Keratinocyte (primary cell): Measurements from ENCODE around the gene DTD1. TPM values are rescaled to one million over a fixed set of nuclear protein-coding genes. Genes with fewer than 3 reads are reported as not detected.

Experiments
- DNase-seq: peaks from one replicate; pipeline ENCODE4 v3.0.0-alpha.2; 2011; ENCODE audit warnings: low read depth, missing footprints, low spot score
- FAIRE-seq: peaks from 2 replicates; lab custom pipeline; 2011; peaks lifted over from hg19 to GRCh38; lab: Jason Lieb, UNC
- H2AFZ ChIP-seq: 2 replicates; pipeline ENCODE4 v1.6.0; 2012; ENCODE audit warnings: low read length, control low read depth, inconsistent platforms; ENCODE audit not compliant: control insufficient read depth
- H3K27ac ChIP-seq: 2 replicates; pipeline ENCODE4 v1.5.1; 2011; ENCODE audit warnings: low read length; ENCODE audit not compliant: control insufficient read depth, insufficient read depth
- H3K27me3 ChIP-seq: 3 replicates; pipeline ENCODE4 v1.6.0; 2011; ENCODE audit warnings: low read length; ENCODE audit not compliant: control insufficient read depth, insufficient read depth; ENCODE audit errors: extremely low read depth
- H3K36me3 ChIP-seq, 2 experiments: 2 replicates in 1 of 2; 3 replicates in 1 of 2; pipeline ENCODE4 v1.5.1; 2011; ENCODE audit warnings: low read length in 2 of 2, mild to moderate bottlenecking in 1 of 2; ENCODE audit not compliant: control insufficient read depth in 2 of 2, insufficient read depth in 2 of 2; ENCODE audit errors: extremely low read depth in 1 of 2
- H3K4me1 ChIP-seq: 3 replicates; pipeline ENCODE4 v1.5.1; 2011; ENCODE audit warnings: low read length; ENCODE audit not compliant: control insufficient read depth, insufficient read depth; ENCODE audit errors: extremely low read depth
- H3K4me2 ChIP-seq: 3 replicates; pipeline ENCODE4 v1.6.0; 2011; ENCODE audit warnings: low read depth, low read length; ENCODE audit not compliant: control insufficient read depth, insufficient read depth; ENCODE audit errors: extremely low read depth
- H3K4me3 ChIP-seq, 3 experiments: fragments of 200-600 bp in 1 of 3; sonication (generic) in 1 of 3; 2 replicates in 2 of 3; 3 replicates in 1 of 3; pipeline ENCODE4 v1.5.1; 2011 to 2016; ENCODE audit warnings: low read length in 3 of 3, mild to moderate bottlenecking in 3 of 3, control low read depth in 2 of 3, inconsistent platforms in 1 of 3, low read depth in 1 of 3, mixed read lengths in 1 of 3, mixed run types in 1 of 3, moderate library complexity in 1 of 3; ENCODE audit not compliant: control insufficient read depth in 2 of 3, insufficient read depth in 2 of 3; ENCODE audit errors: extremely low read depth in 1 of 3
- H3K79me2 ChIP-seq: 2 replicates; pipeline ENCODE4 v1.6.0; 2012; ENCODE audit warnings: low read length; ENCODE audit not compliant: control insufficient read depth, insufficient read depth
- H3K9ac ChIP-seq: 3 replicates; pipeline ENCODE4 v1.6.0; 2011; ENCODE audit warnings: low read length; ENCODE audit not compliant: control insufficient read depth, insufficient read depth; ENCODE audit errors: extremely low read depth
- H3K9me1 ChIP-seq: 3 replicates; pipeline ENCODE4 v1.6.0; 2011; ENCODE audit warnings: low read length; ENCODE audit not compliant: control insufficient read depth, insufficient read depth; ENCODE audit errors: extremely low read depth
- H3K9me3 ChIP-seq: 2 replicates; pipeline ENCODE4 v1.5.1; 2012; ENCODE audit warnings: low read depth, low read length; ENCODE audit not compliant: control insufficient read depth
- H4K20me1 ChIP-seq: 3 replicates; pipeline ENCODE4 v1.6.0; 2011; ENCODE audit warnings: low read length; ENCODE audit not compliant: control insufficient read depth, insufficient read depth; ENCODE audit errors: extremely low read depth
- EZH2 ChIP-seq: IDR thresholded peaks from one replicate; pipeline ENCODE4 v1.6.1; 2012; ENCODE audit warnings: inconsistent platforms, mild to moderate bottlenecking, low read length, moderate library complexity
- dilution Hi-C: fragments of 300-500 bp; cut with MboI; formaldehyde crosslinking; loops from one replicate; pipeline ENCODE4 v1.7.0; 2020; ENCODE audit warnings: low sequenced_read_pairs; ENCODE audit not compliant: extremely low pct_ligation_motif_present
- polyA plus RNA-seq, 5 experiments: library from polyadenylated mRNA; depleted of rRNA in 3 of 5; stranded (reverse) in 3 of 5; stranded (forward) in 1 of 5; unstranded in 1 of 5; fragments of >200 nt; gene quantifications; 1 replicate in 1 of 5; 2 replicates in 3 of 5; 3 replicates in 1 of 5; pipeline versions ENCODE4 v1.2.1 to v1.2.3, GENCODE V29; 2011 to 2012; ENCODE audit warnings: missing spikeins in 2 of 5, low read depth in 1 of 5, low replicate concordance in 1 of 5
- TF ChIP-seq, protein P1 (sequence below), 3 experiments: IDR thresholded peaks in 1 of 3; conservative IDR thresholded peaks in 1 of 3; optimal IDR thresholded peaks in 1 of 3; 2 replicates in 2 of 3; 3 replicates in 1 of 3; pipeline versions ENCODE3 to v1.5.1; 2011; ENCODE audit warnings: low read length in 3 of 3, mild to moderate bottlenecking in 3 of 3, moderate library complexity in 2 of 3, control low read depth in 1 of 3, inconsistent platforms in 1 of 3; ENCODE audit not compliant: insufficient read depth in 2 of 3; ENCODE audit errors: extremely low read depth in 1 of 3

The DTD1 gene
- polyA plus RNA-seq, 1 donor (not counting 4 experiments of a cell fraction or from before 2014, with no cell fraction given) = 68.3 TPM

GRCh38 chr20:18638768-18639167 is 50.9 kb downstream of the DTD1 start:
- H3K27me3 ChIP-seq = no peaks in the 10 kb centered on the region
- H3K4me1 ChIP-seq = no peaks in the 10 kb centered on the region
- no peak overlapping the region for H3K9ac ChIP-seq
- no peak overlapping the region for H3K4me3 ChIP-seq
- H4K20me1 ChIP-seq = no peaks in the 10 kb centered on the region
- H2AFZ ChIP-seq = no peak overlapping the region
- dilution Hi-C loops = no loop called here
- no peaks in the 10 kb centered on the region for H3K9me3 ChIP-seq
- TF ChIP-seq, protein P1, sequence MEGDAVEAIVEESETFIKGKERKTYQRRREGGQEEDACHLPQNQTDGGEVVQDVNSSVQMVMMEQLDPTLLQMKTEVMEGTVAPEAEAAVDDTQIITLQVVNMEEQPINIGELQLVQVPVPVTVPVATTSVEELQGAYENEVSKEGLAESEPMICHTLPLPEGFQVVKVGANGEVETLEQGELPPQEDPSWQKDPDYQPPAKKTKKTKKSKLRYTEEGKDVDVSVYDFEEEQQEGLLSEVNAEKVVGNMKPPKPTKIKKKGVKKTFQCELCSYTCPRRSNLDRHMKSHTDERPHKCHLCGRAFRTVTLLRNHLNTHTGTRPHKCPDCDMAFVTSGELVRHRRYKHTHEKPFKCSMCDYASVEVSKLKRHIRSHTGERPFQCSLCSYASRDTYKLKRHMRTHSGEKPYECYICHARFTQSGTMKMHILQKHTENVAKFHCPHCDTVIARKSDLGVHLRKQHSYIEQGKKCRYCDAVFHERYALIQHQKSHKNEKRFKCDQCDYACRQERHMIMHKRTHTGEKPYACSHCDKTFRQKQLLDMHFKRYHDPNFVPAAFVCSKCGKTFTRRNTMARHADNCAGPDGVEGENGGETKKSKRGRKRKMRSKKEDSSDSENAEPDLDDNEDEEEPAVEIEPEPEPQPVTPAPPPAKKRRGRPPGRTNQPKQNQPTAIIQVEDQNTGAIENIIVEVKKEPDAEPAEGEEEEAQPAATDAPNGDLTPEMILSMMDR (optimal IDR thresholded peaks at IDR 0.05 in 1 of 3, IDR thresholded peaks at IDR 0.05 in 1 of 3, conservative IDR thresholded peaks at IDR 0.05 in 1 of 3; ENCODE audit: extremely low read depth in 1 of 3, insufficient read depth in 2 of 3, low read length in 3 of 3) = no peak
- TF ChIP-seq EZH2 = no peak
- no peak overlapping the region for H3K4me2 ChIP-seq
- no peak for DNase-seq
- no peak overlapping the region for H3K27ac ChIP-seq
- H3K36me3 ChIP-seq = no peaks in the 10 kb centered on the region
- H3K79me2 ChIP-seq = no peaks in the 10 kb centered on the region
- no peak for FAIRE-seq
- no peaks in the 10 kb centered on the region for H3K9me1 ChIP-seq

DNA sequence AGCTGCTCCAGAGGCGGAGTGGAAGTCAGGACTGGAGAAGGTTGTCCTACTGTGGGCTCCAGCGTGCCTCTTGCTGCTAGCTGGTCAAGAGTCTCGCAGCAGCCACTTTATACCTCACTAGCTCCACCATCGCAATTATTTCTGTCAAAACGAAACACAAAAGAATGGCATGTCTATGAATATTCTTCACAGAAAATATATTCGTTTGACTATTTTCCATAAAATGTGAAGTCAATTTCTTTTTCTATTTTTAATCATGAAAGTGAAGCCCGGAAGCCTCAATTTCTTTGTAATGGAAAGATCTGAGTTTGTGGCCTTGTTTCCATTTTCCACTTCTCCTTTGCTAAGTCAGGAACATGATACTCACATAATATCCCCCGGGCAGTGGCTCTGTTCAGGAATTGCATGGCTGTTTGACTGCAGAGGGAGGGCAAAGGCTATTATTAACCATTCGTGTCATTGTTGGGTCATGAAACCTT is 51.7 kb downstream of the DTD1 start:
- Histone ChIP-seq H3K9ac (no peak overlapping the region), H3K4me1 (no peaks in the 10 kb centered on the region), H3K27me3 (no peaks in the 10 kb centered on the region), H3K79me2 (no peaks in the 10 kb centered on the region), H3K4me3 (no peak overlapping the region), H3K36me3 (no peaks in the 10 kb centered on the region), H3K4me2 (no peak overlapping the region), H4K20me1 (no peaks in the 10 kb centered on the region), H3K9me1 (no peaks in the 10 kb centered on the region), H2AFZ (no peak overlapping the region), H3K9me3 (no peaks in the 10 kb centered on the region), H3K27ac (no peak overlapping the region)
- DNase-seq (no peak), FAIRE-seq (no peak)
- dilution Hi-C loops = no loop called here
- TF ChIP-seq EZH2 = no peak
- TF ChIP-seq, protein P1 (optimal IDR thresholded peaks at IDR 0.05 in 1 of 3, IDR thresholded peaks at IDR 0.05 in 1 of 3, conservative IDR thresholded peaks at IDR 0.05 in 1 of 3; ENCODE audit: extremely low read depth in 1 of 3, insufficient read depth in 2 of 3, low read length in 3 of 3) = no peak
